Breast epithelium (tissue), 3 donors: ENCODE data around the gene GSTA4.

ENCODE experiments used
- POLR2A ChIP-seq: fragments of 450-650 bp; IDR thresholded peaks from one replicate; pipeline ENCODE4 v1.6.1; 2016; ENCODE audit warnings: antibody characterized with exemption, mild to moderate bottlenecking, moderate library complexity
- POLR2AphosphoS5 ChIP-seq, 3 donors: sonication (generic); formaldehyde crosslinking; IDR thresholded peaks; one replicate each; pipeline ENCODE4 v1.6.1; 2017; ENCODE audit warnings: antibody characterized with exemption in 3 of 3
- TF ChIP-seq, protein P1 (sequence below), 3 donors: fragments of 450-650 bp; IDR thresholded peaks; one replicate each; pipeline ENCODE4 v1.5.1; 2016 to 2017; ENCODE audit warnings: antibody characterized with exemption in 3 of 3, mild to moderate bottlenecking in 3 of 3, moderate library complexity in 3 of 3

DNA sequence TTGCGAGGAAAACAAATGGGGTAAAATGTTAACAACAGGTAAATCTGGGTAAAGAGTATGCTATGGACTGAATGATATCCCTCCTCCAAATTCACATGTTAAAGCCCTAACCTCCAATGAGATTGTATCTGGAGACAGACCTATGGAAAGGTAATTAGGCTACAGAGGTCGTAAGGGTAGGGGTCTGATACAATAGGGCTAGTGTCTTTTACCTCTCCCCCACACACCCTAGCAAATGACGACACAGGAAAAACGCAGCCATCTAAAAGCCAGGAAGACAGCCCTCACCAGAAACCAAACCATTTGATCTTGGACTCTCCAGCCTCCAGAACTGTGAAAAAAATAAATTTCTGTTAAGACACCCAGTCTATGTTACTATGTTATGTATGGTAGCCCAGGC, 49.5 kb upstream of the GSTA4 start:
- TF ChIP-seq, protein P1, sequence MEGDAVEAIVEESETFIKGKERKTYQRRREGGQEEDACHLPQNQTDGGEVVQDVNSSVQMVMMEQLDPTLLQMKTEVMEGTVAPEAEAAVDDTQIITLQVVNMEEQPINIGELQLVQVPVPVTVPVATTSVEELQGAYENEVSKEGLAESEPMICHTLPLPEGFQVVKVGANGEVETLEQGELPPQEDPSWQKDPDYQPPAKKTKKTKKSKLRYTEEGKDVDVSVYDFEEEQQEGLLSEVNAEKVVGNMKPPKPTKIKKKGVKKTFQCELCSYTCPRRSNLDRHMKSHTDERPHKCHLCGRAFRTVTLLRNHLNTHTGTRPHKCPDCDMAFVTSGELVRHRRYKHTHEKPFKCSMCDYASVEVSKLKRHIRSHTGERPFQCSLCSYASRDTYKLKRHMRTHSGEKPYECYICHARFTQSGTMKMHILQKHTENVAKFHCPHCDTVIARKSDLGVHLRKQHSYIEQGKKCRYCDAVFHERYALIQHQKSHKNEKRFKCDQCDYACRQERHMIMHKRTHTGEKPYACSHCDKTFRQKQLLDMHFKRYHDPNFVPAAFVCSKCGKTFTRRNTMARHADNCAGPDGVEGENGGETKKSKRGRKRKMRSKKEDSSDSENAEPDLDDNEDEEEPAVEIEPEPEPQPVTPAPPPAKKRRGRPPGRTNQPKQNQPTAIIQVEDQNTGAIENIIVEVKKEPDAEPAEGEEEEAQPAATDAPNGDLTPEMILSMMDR (IDR thresholded peaks at IDR 0.05) = no peak
- TF ChIP-seq POLR2AphosphoS5 (IDR thresholded peaks at IDR 0.05) (no peak), POLR2A (no peak)
